SKM-1 (cell line): ENCODE measurements around the gene PPP1R1B.

Source experiments
- DNase-seq: peaks from one replicate; lab custom pipeline; 2025; ENCODE audit not compliant: unreplicated experiment; lab: John Stamatoyannopoulos, UW

Gene PPP1R1B

DNA sequence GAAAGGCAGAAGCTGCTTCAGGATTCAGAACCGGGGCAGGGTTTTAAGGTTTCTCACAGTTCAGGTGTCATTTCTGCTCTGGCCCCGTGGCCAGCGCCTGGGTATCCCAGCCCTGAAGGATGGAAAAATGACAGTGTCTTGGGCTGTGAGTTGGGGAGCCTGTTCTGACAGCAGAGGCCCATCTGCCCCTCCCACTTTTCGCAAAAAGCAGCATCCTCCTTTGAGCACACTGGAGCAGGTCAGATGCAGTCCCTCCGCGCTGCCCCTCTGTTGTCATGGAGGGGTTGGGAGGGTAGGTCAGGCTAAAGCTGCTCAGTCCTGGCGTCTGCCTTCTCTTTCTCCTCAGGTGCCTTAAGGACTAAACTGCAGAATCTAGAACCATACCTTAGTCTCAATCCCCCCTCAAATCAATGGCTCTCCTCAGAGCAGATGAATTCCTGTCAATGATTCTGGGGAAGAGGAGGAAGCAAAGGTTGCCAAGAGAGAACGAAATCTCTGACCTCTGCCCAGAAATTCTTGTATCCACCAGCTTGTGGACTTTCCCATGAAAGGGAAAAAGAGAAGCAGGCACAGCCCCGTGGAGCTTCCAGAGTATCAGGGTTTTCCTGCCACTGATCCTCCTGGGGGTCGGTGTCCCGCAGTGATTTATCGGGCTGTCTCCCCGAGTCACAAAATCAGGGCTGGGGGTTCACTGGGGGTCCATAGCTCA, 26.3 kb upstream of the PPP1R1B start:
- DNase-seq, result no peak

DNA sequence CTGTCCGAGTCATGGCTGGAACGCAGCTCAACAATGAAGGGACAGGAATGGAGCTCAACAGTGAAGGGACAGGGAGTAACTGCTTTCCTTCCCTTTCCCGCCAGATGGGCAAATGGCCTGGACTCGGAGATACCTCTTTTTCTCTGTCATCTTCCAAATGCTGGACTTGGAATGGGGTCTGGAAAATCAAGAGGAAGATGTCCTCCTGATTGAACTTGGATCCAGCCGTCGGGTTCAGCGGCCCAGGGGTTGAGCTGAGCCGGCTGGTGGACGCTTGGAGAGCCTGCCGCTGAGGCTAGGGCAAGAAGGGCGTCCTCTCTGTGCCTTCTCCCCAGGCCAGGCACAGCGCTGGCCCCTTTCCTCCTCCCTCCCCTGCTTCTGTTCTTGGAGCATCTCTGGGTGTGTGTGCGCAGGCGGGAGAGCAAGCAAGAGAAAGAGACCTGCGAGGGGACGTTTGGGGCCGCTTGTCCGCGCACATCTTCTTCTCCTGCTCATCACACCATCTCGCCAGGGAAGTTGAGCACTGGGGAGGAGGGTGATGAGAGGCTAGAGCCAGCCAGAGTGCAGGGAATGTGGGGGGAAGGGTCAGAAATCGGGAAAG, 25.7 kb upstream of the PPP1R1B start:
- DNase-seq, result no peak

DNA sequence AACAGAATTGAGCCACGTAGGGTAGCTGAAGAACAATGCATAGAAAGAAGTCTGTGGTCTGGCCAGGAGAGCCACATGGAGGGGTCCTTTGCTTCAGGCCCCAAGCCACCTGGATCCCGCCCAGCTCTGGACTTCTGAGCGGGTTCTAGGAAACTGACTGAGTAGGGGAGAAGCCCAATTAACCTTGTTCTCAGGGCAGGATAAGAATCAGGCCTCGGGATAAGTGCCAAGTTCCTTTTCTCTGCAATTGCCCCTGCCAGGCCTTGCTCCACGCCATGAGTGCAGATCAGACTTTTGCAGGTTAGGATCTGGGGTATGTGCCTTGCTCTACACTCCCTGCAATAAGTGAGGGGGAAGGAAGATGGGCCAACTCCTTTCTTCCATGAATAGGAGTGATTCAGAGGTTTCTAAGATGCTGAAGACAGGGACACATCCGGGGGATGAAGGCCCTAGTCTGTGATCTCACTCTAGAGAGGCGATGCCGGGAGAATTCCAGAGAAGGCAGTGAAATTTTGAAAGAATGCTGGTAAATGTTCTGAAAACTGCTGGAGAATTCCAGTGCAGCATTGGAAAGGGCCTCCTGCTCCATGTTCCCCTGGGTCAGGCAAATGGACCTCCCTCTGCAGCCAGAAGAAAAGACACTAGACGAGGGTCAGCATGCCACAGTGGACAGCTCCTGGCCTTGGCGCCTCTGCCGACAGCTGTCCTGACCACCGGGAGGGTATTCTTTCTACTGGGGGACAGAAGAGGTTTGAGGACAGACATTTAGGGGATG, 24.8 kb upstream of the PPP1R1B start:
- no peak for DNase-seq

DNA sequence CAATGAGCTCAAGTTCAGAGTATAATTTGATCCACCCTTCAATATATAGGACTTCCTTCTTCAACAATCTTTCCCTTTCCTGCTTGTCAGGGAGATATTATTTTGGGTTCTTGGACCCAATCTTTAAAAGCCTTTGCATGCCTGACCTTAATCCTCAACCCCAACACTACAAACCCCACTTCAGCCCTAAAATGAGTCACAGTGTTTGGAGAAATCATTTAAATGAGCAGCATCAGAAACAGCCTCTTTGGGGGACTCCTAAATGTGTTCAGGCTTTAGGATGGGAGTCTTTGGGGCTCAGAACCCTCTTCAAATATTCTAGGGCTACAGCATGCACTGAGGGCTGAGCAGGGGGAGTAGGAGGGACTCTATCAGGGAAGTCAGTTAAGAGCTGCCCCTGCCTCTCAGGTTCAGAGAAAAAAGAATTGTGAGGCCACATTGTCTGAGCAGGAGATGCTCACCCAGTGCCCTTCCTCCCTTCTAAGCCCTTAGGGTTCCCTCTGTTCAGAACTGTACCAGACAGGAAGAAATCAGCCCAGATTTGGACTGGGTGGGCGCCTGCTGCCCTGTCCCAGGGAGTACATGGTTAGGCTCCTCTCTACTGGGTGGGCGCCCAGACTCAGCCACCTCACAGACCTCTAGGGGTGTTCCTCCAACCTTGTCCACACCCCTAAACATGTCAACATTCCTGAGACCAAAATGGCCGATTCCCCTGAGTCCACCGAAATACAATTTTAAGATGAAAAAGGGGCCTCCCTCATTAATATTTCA, 24.0 kb upstream of the PPP1R1B start:
- no peak for DNase-seq

DNA sequence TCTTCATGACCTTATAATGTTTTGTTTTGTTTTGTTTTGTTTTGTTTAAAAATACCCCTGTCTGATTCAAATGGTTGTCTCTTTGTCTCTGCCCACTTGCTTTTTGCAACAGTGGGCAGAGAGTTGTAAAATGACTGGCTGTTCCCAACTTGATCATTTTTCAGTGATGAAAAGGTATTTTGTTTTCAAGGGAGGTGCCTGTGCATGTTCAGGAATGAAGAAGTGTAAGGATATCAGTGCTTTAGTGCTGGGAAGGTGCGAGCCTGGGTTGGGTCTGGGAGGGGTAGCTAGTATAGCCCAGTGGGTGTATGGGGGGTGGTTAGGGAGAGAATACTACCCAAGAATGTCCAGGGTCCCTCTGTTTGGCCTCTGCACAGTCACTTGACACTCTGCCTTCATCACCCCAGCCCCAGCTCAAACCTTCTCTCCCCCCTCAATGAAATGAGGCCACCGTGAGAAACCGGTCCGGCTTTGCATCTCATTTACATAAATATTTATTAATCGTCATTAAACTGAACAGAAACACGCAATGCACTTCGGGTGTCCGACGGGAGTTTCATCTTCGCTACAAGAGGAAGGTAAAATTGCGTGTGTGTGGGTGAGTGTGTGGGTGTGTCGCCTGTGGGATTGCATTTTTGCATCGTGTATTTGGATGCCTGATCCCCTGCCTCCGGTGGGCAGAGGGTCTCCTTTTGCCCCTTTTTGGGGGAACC, 23.3 kb upstream of the PPP1R1B start:
- DNase-seq, result no peak

DNA sequence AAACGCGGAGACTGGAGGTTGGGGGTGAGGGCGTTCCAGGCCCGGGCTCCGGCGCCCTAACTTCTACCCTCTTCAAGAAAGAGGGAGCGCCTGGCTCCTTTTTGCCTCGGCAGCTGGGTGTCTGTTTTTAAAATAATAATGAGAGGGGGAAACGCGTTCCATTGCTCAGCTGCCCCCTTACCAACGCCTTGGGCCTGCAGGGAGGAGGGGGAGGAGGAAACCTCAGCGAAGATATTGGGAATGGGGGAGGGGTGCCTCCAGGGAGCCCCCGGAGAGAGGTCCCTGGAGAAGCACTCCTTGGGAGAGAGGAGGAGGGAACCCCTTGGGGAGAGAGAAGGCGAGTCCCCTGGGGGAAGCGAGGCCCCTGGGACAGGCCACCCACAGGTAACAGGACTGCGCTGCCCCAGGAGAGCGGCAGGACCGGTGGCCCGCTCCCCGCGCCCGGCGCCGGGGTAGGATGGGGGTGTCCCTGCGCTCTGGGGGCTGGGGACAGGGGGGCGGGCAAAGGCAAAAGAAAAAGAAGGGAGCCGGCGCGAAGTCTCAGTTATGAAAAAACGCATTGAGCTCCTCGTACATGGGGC, 21.8 kb upstream of the PPP1R1B start:
- DNase-seq, result no peak

DNA sequence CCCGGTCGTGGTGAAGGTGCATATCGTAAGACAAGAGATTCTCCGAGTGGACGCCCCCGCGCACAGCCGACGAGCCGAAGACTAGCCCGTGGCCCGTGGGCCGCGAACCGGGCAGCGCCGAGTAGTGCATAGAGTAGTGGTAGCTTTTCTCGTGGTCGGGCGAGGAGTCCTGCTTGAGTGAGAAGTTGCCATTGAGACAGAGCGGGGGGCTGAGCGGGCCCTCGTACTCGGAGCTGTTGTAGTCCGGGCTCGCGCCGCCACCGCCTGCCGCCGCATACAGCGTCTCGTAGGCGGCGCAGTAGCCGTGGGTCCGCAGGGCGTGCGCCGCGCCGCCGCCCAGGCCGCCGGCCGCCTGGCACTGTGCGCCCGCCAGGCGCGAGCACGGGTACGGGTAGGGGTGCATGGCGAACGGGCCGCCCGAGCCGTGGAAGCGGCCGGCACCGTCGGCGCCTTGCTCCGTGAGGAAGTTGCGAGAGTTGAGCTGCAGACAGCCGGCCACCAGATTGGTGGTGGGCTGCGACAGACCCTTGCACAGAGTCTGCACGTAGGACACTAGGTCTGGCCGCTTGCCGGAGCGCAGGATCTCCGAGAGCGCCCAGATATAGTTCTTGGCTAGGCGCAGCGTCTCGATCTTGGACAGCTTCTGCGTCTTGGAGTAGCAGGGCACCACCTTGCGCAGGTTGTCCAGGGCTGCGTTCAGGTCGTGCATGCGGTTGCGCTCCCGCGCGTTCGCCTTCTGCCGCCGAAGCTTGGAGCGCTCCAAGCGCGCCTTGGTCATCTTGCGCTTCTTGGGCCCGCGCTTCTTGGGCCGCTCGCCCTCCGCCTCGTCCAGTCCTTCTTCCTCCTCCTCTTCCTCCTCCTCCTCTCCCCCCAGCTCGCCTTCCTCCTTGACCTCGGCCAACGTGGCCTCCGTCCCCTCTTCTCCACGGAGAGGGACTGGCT, 21.0 kb upstream of the PPP1R1B start:
- no peak for DNase-seq

DNA sequence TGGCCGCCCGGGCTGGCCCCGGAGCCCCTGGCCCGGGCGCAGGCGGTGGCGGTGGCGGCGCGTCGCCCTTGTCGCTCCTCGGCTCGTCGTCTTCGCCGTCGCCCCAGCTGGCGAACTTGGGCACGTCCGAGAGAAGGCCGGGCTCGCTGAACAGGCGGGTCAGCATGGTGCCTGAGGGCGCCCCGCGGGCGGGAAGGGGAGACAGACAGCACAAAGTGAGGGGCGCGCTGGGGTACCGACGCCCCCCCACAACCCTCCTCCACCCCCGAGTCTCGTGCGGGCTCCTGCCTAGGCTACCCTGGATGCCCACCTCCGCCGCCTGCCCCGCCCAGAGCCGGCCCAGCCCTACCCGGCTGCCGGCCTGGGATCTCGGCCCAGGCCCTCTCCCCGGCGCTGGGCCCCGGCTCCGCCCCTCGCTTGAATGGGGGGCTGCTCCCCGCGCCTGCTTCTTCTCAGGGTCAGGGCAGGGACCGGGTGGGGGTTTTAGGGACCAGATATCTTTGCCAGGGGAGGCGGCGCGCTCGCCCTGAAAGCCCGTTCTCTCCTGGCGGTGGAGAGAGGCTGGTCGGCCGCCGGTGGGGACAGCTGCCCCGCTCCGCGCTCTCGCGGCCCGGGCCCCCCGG, 20.2 kb upstream of the PPP1R1B start:
- DNase-seq, result no peak

DNA sequence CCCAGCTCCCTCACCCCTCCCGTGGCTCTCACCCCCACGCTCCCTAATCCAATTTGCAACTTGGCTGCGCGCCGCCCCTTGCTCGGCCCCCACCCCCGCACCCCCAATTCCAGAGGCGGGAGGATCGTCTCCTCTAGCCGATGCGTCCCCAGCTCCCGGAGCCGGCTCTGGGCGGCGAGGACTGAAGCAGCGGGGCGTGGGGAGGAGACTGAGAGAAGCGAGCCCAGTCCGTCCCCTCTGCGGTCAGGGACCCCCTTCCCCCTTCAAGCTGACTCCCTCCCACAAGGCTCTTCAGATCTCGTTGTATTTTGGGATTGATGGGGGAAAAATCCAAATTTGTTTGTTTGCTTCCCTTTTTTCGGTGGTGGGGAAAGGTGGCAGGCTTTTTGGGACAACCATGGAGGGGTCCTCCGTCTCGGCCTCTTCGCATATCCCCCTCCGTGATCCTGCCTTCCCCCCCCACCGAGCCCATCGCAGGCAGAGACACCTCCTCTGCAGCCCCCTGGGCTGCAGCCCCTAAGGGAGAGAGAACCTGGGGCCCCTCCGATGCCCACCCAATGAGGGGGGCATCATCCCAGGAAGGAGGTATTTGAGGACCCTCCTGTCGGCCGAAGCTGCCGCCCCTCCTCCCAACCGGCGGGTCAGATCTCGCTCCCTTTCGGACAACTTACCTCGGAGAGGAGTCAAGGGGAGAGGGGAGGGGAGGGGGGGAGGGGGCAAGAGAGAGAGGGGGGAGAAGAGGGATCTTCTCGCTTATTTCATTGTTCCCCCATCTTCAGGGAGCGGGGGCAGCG, 19.5 kb upstream of the PPP1R1B start:
- no peak for DNase-seq

DNA sequence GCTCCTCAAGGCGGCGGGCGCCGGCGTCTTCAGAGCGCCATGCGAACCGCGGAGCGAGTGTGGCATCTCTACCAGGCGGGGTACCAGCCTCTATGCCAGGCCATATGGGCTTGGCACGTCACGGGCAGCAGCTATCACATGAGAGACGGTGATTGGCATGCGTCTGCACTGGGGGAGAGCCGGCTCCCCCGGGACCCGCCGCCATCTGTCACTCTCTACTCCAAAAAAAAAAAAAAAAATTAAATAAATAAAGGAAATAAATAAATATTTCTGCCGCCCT, 19.0 kb upstream of the PPP1R1B start, which contains the start of gene NEUROD2:
NEUROD2 (minus strand) TSS at position 70 of the 280 bp plus-strand sequence. CDS start 1,321 bp downstream, outside the sequence.
- no peak for DNase-seq

DNA sequence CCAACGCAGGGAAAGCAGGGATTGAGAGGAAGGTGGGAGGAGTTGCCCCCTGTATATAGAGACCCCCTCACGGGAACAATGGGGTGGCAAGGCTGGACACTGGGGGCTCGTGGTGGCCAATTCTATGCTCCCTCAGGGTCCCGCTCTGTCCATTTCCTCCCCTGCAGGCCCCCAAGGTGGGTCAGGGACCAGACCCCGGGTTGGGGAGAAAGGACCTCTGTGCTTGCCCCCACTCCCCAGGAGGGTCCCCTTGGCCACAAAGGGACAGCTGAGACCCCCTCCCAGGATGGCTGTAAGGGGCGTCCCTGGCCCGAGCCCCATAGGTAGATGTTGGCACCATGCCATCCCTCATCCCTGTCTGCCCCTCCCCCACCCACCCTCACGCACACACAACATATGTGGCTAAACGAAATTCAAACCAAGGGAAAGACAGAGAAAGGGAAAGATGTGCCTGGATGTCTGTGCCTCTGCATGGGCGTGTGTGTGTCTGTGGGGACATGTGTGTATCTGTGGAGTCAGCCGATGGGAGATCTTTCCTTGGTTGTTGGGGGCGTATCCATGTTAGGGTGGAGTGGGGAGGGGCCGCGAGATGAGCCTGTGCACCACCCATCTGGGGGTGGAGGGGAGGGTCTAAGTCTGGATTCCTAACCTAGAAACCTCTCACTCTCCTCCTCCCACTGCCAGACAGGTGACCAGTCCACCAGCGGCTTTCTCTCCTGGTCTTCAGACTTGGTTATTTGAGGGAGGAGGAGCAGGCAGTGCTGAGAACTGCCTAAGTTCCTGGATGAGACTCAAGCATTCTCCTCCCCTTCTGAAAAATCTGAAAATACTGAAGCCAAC, 18.4 kb upstream of the PPP1R1B start:
- no peak for DNase-seq

DNA sequence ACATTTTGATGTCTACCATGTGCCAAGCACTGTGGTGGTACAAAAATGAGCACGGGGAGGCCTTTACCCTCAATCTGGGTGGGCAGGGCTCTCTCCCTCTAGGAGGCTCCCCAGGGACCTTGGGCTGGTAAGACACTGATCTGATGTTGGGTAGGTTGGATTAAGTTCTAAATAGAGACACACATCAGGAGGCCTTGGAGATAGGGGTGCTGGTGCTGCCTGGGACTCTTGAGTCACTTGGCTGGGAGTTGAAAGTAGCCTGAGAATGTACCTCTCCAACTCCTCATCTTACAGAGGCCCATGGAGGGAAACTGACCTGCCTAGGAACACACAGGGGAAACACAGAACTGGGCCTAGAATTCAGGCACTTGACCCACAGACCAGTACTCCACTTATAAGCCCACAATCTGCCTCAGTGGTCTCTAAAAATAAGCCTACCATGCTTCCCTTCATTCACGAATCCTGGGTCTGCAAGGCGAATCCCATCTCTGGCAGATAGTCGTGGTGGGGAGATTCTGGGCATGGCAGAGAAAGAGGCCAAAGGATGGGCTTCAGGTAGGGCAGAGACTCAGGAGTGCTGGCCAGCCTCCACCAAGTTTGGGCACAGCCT, 17.2 kb upstream of the PPP1R1B start:
- DNase-seq, result no peak

DNA sequence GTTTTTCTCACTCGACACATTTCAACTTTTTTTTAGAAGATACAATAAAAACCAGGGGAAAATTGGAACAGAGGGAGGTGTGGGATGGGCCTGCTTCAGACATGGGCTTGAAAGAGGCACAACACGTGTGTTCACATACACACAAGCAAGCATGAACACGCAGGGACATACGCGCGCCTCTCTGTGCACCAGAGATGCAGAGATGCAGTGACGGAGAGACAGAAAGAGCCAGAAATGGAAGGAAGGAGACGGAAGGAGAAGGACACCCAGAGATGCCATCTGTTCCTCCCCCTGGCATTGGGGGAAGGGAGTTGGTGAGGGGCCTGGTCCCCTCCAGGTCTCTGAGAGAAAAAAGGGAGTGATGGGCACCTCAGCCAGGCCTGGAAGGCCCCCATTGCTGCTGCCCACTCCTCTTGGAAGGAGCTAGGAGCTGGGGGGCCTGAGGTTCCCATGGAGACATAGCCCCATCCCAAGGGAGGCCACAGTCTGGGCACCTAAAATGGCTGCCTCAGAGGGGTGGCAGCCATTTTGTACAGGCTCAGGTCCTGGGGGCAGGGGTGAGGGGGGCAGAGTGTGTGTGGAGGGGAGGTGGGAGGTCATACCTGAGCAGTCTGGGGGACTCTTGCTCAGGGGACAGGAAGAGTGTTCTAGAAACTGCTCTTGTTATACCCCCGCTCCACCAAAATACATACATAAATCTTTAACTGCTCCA, 15.2 kb upstream of the PPP1R1B start:
- no peak for DNase-seq

DNA sequence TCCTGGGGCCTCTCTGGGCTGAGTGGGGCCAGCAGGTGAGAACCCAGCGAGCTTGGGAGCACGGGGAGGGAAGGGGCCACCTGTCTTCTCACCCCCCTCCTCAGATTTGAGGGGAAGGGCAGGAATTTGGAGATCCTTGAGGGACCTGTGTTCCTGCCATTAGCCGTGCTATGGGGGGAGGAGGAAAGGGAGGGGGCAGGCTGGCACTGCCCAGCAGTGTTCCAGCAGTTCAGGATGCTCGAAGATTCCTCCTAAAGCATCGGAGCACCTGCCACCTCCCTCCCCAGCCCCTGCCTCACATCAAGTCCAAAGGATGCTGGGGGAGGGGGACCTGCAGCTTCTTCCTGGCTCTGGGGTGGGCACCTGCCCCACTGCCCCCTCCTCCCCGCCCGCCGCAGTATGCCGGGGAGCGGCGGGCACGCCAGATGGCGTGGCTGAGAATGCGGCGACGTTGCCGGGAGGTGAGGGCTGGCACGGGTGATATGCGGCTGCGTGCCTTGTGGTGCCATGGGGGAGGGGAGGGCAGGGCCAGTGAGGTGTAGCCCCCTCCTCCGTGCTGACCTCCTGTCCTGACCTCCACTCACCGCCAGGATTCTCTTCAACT, 14.4 kb upstream of the PPP1R1B start:
- no peak for DNase-seq

DNA sequence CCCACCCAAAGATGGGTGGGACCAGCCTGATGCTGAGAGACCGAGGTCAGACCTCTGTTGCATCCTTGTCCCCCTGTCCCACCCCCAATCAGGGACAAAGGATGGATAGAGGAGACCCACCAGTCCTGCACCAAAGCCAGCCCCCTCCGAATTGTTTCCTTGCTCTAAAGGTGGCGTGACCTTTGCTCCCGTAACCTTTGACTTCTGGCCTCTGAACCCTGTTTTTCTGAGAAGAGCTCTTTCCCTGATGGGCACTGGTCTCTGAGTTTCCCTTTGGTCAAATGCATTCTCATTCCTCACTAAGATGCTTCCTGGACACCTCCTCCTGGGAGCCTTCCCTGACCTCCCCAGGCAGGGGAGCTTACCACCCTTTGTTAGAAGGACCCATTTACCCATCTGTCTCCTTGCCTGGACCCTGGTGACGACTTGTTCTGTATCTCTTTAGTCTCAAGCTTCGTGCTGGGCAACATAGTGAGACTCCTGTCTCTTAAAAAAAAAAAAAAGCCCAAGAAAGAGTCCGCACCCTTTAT, 13.8 kb upstream of the PPP1R1B start:
- DNase-seq, result no peak
